ENCODE measurements around the gene PLXDC1.

DNA sequence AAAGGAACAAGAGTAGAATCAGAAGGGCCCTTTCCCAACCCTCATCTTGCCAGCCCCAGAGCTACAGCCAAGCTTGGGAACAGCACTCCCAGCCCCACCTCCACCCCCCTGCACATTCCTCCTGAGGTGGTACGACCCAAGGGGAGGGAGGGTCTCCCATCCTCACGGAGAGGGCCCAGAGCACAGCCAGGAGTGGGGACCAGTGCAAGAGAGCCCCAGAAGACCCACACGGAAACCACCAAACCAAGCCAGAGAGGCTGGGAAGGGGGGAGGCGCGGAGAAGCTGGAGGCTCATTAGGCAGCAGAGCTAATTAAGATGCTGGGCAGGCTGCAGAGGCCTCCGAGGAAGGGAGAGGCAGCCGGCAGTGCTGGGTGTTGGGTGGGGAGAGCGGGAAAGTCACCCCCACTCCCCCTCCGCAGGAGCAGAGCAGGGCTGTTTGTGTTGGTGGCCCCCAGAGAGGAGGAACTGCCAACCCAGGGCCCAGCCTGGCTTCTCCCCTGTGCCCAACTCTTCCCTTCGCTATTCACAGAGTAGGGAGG is 43.6 kb upstream of the PLXDC1 start:
- TF ChIP-seq EZH2 (IDR thresholded peaks at IDR 0.05; ENCODE audit: low read length, missing control alignments) = no peak
- TF ChIP-seq, protein P1, sequence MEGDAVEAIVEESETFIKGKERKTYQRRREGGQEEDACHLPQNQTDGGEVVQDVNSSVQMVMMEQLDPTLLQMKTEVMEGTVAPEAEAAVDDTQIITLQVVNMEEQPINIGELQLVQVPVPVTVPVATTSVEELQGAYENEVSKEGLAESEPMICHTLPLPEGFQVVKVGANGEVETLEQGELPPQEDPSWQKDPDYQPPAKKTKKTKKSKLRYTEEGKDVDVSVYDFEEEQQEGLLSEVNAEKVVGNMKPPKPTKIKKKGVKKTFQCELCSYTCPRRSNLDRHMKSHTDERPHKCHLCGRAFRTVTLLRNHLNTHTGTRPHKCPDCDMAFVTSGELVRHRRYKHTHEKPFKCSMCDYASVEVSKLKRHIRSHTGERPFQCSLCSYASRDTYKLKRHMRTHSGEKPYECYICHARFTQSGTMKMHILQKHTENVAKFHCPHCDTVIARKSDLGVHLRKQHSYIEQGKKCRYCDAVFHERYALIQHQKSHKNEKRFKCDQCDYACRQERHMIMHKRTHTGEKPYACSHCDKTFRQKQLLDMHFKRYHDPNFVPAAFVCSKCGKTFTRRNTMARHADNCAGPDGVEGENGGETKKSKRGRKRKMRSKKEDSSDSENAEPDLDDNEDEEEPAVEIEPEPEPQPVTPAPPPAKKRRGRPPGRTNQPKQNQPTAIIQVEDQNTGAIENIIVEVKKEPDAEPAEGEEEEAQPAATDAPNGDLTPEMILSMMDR (conservative IDR thresholded peaks at IDR 0.05 in 1 of 2, IDR thresholded peaks at IDR 0.05 in 1 of 2; ENCODE audit: low read depth in 1 of 2, low read length in 2 of 2) = no peak

All from fibroblast of lung (primary cell).